Muscle layer of colon (tissue), 2 donors: ENCODE data around the gene RIIAD1.
A peak's percentile ranks its signal among the peaks of the same experiment; 100 is the strongest.
"Not testable (repeated sequence)": the region's sequence is repeated elsewhere in the genome, so short reads cannot be mapped to it uniquely, and the experiment has no call there.

Source experiments
- H3K27ac ChIP-seq: one replicate; pipeline ENCODE4 v1.7.0; 2013; ENCODE audit warnings: low read depth, mild to moderate bottlenecking, low read length, moderate library complexity
- H3K27me3 ChIP-seq, 2 donors: one replicate each; pipeline ENCODE4 v1.7.0; 2013; ENCODE audit warnings: low read length in 2 of 2, mild to moderate bottlenecking in 2 of 2; ENCODE audit not compliant: insufficient read depth in 2 of 2, control insufficient read depth in 1 of 2
- H3K36me3 ChIP-seq: one replicate; pipeline ENCODE4 v1.7.0; 2013; ENCODE audit warnings: mild to moderate bottlenecking, low read length; ENCODE audit not compliant: insufficient read depth
- H3K4me1 ChIP-seq: one replicate; pipeline ENCODE4 v1.7.0; 2013; ENCODE audit warnings: mild to moderate bottlenecking, low read length; ENCODE audit not compliant: insufficient read depth
- H3K4me3 ChIP-seq, 2 donors: one replicate each; pipeline ENCODE4 v1.7.0; 2013; ENCODE audit warnings: low read length in 2 of 2, low read depth in 1 of 2, mild to moderate bottlenecking in 1 of 2, moderate library complexity in 1 of 2
- H3K9ac ChIP-seq: one replicate; pipeline ENCODE4 v1.7.0; 2013; ENCODE audit warnings: low read length
- H3K9me3 ChIP-seq: one replicate; pipeline ENCODE4 v1.7.0; 2013; ENCODE audit warnings: mild to moderate bottlenecking, low read length
- donor health status: abdominal sarcoma.
- donor health status: Adenocarcinoma of cecum.

The RIIAD1 gene

DNA sequence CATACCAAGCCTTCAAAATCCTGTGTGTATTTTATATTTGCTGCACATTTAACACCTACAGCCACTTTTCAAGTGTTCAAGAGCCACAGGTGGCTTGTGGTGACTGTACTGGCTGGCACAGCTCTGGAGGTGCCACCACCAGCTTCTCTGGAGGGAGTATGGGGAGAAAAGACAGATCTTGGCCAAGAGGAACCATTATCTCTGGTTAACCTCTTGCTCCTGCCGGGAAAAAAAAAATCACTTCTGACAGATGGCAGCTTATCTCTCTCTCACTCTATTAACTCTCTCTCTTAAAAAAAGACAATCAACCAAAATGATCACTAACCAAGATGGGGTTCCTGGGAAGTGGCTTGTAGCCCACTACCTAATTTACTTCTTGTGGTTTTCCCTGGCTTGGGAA lies 1.2 kb upstream of the RIIAD1 start:
- peak overlapping the region; percentile 28 to 68 for H3K4me3 ChIP-seq
- H3K27ac ChIP-seq: peak overlapping the region; percentile 80

GRCh38 chr1:151720554-151720953 lies 768 bp upstream of the RIIAD1 start:
- Histone ChIP-seq H3K36me3 (no peaks in the 10 kb centered on the region), H3K27ac (peak overlapping the region; percentile 80), H3K27me3 (peaks cover 3 to 14% of the 10 kb centered on the region in 2 donors), H3K4me3 (peak overlapping the region; percentile 28 to 68), H3K4me1 (peaks cover 5% of the 10 kb centered on the region), H3K9me3 (no peaks in the 10 kb centered on the region), H3K9ac (peak overlapping the region; percentile 39)

More for the DNA sequence above, 1.2 kb upstream of the RIIAD1 start:
- Histone ChIP-seq H3K9me3 (no peaks in the 10 kb centered on the region), H3K9ac (no peak overlapping the region), H3K4me1 (peaks cover 5% of the 10 kb centered on the region), H3K27me3 (peaks cover 5 to 14% of the 10 kb centered on the region in 2 donors), H3K36me3 (no peaks in the 10 kb centered on the region)

DNA sequence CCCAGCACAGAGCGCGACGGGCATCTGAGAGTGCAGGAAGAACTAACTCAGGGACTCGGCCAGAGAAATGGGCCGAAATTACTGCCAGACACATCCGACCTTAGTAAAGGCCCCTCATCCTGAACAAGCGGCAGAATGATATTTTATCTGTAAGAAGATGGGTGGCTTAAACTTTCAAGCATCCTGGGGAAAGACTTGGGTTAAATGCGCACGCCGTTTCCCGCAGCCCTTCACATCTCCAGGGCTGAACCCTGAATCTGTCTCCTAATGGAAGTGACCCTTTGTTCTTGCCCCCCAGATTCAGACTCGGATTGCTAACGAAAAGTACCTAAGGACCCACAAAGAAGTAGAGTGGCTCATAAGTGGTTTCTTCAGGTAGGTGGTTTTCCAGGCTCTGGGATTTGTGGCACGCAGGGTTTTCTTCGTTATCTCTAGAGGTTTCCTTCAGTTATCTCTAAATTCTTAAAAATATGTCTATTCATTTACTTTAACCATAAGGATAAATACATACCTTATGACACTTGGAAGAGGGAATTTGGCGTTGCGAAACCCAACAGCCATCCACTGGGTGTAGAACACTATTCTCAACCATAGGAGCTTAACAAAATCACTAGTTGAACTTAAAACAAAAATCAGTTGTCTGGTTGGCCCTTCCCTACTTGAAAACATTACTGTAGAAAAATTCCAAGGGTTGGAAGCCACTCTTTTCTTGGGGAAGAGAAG lies 627 bp downstream of the RIIAD1 start:
- Histone ChIP-seq H3K36me3 (no peaks in the 10 kb centered on the region), H3K4me1 (peaks cover 5% of the 10 kb centered on the region), H3K4me3 (peak overlapping the region; percentile 28 to 68), H3K27ac (peak overlapping the region; percentile 80), H3K9ac (no peak overlapping the region), H3K9me3 (no peaks in the 10 kb centered on the region), H3K27me3 (peaks cover 0 to 8% of the 10 kb centered on the region in 2 donors)

- Histone ChIP-seq H3K4me3 (no peak overlapping the region), H3K9ac (no peak overlapping the region), H3K9me3 (no peaks in the 10 kb centered on the region), H3K27ac (no peak overlapping the region), H3K27me3 (peaks cover 0 to 5% of the 10 kb centered on the region in 2 donors), H3K4me1 (peaks cover 12% of the 10 kb centered on the region), H3K36me3 (no peaks in the 10 kb centered on the region)
Observed at GRCh38 chr1:151723726-151724370, 2.5 kb downstream of the RIIAD1 start.

DNA sequence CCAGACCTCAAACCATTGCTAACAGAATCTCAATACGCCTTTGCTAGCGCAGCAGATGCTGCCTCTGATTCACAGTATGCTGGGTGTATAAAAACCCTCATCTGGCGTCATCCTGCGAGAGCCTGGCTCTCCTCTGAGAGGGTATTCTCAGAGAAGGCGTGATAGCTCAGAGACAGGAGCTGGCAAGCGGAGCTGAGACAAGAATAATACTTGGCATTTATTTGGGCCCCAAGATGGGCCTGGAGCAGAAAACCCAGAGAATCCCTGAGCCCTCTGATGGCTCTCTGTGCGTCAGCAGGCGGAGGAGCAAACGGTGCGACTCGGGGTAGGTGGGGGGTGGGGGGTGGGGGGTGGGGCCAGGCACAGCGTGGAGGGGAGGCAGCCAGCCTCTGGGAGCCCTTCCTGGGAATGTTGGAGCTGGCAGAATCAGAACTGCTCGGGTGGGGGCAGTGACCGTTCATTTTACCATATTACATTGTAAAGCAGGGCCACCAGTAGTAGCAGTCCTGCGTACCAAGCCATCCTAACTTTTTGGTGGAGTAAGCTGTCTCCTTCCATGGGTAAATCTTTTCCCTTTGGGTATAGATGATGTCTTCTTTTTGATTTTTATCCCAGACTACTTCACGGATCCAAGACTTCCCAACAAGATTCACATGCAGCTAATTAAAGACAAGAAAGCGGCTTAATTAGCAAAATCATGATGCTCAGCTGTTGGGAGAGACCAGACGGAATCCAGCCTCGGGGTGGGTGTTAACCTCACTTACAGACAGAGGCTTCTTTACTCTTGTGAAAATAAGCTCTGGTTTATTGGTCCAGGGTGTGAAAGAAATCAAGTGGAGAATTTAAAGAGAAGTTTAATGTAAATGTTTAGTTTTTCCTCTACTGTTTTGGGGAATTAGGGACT lies 7.1 kb downstream of the RIIAD1 start:
- H3K27me3 ChIP-seq: peaks cover 0 to 5% of the 10 kb centered on the region in 2 donors
- H3K9ac ChIP-seq: peak overlapping the region; percentile 50
- H3K27ac ChIP-seq: peak overlapping the region; percentile 59
- peaks cover 7% of the 10 kb centered on the region for H3K4me1 ChIP-seq
- no peaks in the 10 kb centered on the region for H3K36me3 ChIP-seq
- no peaks in the 10 kb centered on the region for H3K9me3 ChIP-seq
- H3K4me3 ChIP-seq: peak overlapping the region in 1 of 2 donors; percentile 10

GRCh38 chr1:151729157-151729965 lies 8.0 kb downstream of the RIIAD1 start:
- Histone ChIP-seq H3K36me3 (no peaks in the 10 kb centered on the region), H3K4me1 (peaks cover 7% of the 10 kb centered on the region), H3K4me3 (no peak overlapping the region), H3K27ac (peak overlapping the region; percentile 41), H3K9me3 (no peaks in the 10 kb centered on the region), H3K9ac (no peak overlapping the region), H3K27me3 (peaks cover 0 to 5% of the 10 kb centered on the region in 2 donors)

DNA sequence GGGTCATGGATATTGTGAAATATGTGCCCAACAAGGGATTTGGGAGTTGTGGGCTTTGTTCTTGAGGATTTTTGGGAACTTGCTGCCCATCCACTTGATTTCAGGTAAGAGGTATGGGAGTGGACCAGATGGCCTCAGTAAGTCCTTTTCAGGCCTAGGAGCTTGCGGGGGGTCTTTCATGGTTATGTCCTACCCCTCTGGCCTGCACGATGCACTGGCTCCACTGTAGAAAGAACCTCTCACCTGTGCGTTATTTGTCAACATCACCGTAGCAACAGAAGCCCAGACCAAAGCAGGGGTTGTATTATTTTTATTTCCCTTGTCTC lies 8.6 kb downstream of the RIIAD1 start:
- peaks cover 7% of the 10 kb centered on the region for H3K4me1 ChIP-seq
- H3K9me3 ChIP-seq: no peaks in the 10 kb centered on the region
- no peak overlapping the region for H3K4me3 ChIP-seq
- peaks cover 0 to 5% of the 10 kb centered on the region in 2 donors for H3K27me3 ChIP-seq
- H3K36me3 ChIP-seq: no peaks in the 10 kb centered on the region
- no peak overlapping the region for H3K9ac ChIP-seq
- H3K27ac ChIP-seq: no peak overlapping the region

- Histone ChIP-seq H3K4me1 (no peaks in the 10 kb centered on the region), H3K36me3 (no peaks in the 10 kb centered on the region), H3K27ac (no peak overlapping the region), H3K27me3 (no peaks in the 10 kb centered on the region), H3K9ac (no peak overlapping the region), H3K4me3 (no peak overlapping the region), H3K9me3 (no peaks in the 10 kb centered on the region)
Observed at GRCh38 chr1:151733126-151733525, 11.8 kb downstream of the RIIAD1 start.

DNA sequence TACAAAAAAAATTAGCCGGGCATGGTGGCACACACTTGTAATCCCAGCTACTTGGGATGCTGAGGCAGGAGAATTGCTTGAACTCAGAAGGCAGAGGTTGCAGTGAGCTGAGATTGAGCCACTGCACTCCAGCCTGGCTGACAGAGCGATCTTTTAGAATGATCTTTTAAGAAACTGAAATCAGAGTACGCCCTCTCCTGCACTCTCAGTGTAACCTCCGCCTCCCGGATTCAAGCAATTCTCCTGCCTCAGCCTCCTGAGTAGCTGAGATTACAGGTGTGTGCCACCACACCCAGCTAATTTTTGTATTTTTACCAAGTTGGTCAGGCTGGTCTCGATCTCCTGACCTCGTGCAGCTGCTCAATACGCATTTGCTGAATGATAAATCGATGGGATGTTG lies 12.7 kb downstream of the RIIAD1 start:
- H3K9ac ChIP-seq, H3K4me1 ChIP-seq, H3K36me3 ChIP-seq, H3K4me3 ChIP-seq, H3K27me3 ChIP-seq, H3K27ac ChIP-seq, H3K9me3 ChIP-seq: not testable (repeated sequence)

DNA sequence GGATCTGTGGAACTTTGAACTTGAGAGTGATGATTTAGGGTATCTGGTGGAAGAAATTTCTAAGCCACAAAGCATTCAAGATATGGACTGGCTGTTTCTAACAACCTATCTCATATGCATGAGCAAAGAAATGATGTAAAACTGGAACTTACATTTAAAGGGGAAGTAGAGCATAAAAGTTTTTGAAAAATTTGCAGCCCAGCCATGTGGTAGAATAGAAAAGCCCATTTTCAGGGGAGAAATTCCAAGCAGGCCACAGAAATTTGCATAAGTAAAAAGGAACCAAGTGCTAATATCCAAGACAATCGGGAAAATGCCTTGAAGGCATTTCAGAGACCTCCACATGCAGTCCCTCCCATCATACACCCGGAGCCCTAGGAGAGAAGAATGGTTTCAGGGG lies 15.7 kb downstream of the RIIAD1 start:
- H3K9ac ChIP-seq: no peak overlapping the region
- H3K27me3 ChIP-seq: no peaks in the 10 kb centered on the region
- H3K4me1 ChIP-seq: no peaks in the 10 kb centered on the region
- H3K4me3 ChIP-seq: no peak overlapping the region
- no peak overlapping the region for H3K27ac ChIP-seq
- H3K9me3 ChIP-seq: no peaks in the 10 kb centered on the region
- H3K36me3 ChIP-seq: no peaks in the 10 kb centered on the region

GRCh38 chr1:151737479-151737878 lies 16.2 kb downstream of the RIIAD1 start:
- no peaks in the 10 kb centered on the region for H3K27me3 ChIP-seq
- no peak overlapping the region for H3K4me3 ChIP-seq
- H3K27ac ChIP-seq: no peak overlapping the region
- no peaks in the 10 kb centered on the region for H3K36me3 ChIP-seq
- H3K9me3 ChIP-seq: no peaks in the 10 kb centered on the region
- no peaks in the 10 kb centered on the region for H3K4me1 ChIP-seq
- H3K9ac ChIP-seq: no peak overlapping the region
